GM19025 (cell line): Measurements from ENCODE around the gene ZNF219.

Experiments
- ATAC-seq: cut with Tn5 transposase; IDR thresholded peaks from one replicate; pipeline ENCODE4 v1.9.1; 2021; ENCODE audit warnings: mild to moderate bottlenecking, low read depth, moderate library complexity; ENCODE audit not compliant: unreplicated experiment

ZNF219 gene

GRCh38 chr14:21102521-21103410 lies 4.3 kb upstream of the ZNF219 start:
- ATAC-seq: no peak

GRCh38 chr14:21101802-21102413 lies 3.5 kb upstream of the ZNF219 start:
- no peak for ATAC-seq

GRCh38 chr14:21100931-21101330 lies 2.5 kb upstream of the ZNF219 start, which contains the start of gene TMEM253:
TSS of gene TMEM253 (plus strand) at chr14:21101066. CDS start at chr14:21101344, 278 bp downstream.
- ATAC-seq: no peak

- no peak for ATAC-seq
Measured at GRCh38 chr14:21099596-21099985, 1.1 kb upstream of the ZNF219 start.

GRCh38 chr14:21098892-21099595 lies 589 bp upstream of the ZNF219 start:
- ATAC-seq: no peak

- no peak for ATAC-seq
Measured at GRCh38 chr14:21097636-21098075, 799 bp downstream of the ZNF219 start.

- ATAC-seq: no peak
Measured at GRCh38 chr14:21096978-21097635, 1.3 kb downstream of the ZNF219 start.

GRCh38 chr14:21096438-21096837 lies 2.0 kb downstream of the ZNF219 start:
- ATAC-seq: no peak

- ATAC-seq: no peak
Measured at GRCh38 chr14:21095430-21096205, 2.8 kb downstream of the ZNF219 start.

GRCh38 chr14:21093769-21094681 lies 4.4 kb downstream of the ZNF219 start:
- ATAC-seq: no peak

- ATAC-seq: no peak
Measured at GRCh38 chr14:21093018-21093417, 5.4 kb downstream of the ZNF219 start.

- ATAC-seq: peak; percentile 94
Measured at GRCh38 chr14:21092273-21093011, 6.0 kb downstream of the ZNF219 start.

GRCh38 chr14:21091821-21092272 lies 6.6 kb downstream of the ZNF219 start:
- no peak for ATAC-seq

- no peak for ATAC-seq
Measured at GRCh38 chr14:21090940-21091663, 7.4 kb downstream of the ZNF219 start.

- no peak for ATAC-seq
Measured at GRCh38 chr14:21090194-21090939, 8.1 kb downstream of the ZNF219 start.

- ATAC-seq: no peak
Measured at GRCh38 chr14:21089877-21090193, 8.6 kb downstream of the ZNF219 start.

GRCh38 chr14:21089271-21089670 lies 9.2 kb downstream of the ZNF219 start:
- ATAC-seq: no peak
